Suprapubic skin (tissue), 3 donors: Measurements from ENCODE around the gene MYL4.

ENCODE experiments used
- CTCF ChIP-seq, 2 donors: fragments of 200-600 bp in 1 of 2; fragments of 450-650 bp in 1 of 2; sonication (generic) in 1 of 2; IDR thresholded peaks; one replicate each; pipeline ENCODE4 v1.5.1; 2016 to 2019; ENCODE audit warnings: antibody characterized with exemption in 2 of 2, mild to moderate bottlenecking in 1 of 2, moderate library complexity in 1 of 2
- EP300 ChIP-seq: sonication (generic); formaldehyde crosslinking; IDR thresholded peaks from one replicate; pipeline ENCODE4 v1.6.1; 2017; ENCODE audit warnings: antibody characterized with exemption

- TF ChIP-seq CTCF (IDR thresholded peaks at IDR 0.05) = no peak
- no peak for TF ChIP-seq EP300
Measured at GRCh38 chr17:47252766-47253512, 43.8 kb downstream of the MYL4 start.
